K562 (cell line): ENCODE data around the gene C10orf71. TPM values are rescaled to one million over a fixed set of nuclear protein-coding genes. Genes with fewer than 3 reads are reported as not detected.

Experiments used
- CCAR2 ChIP-seq: fragments of 200-400 bp; formaldehyde crosslinking; IDR thresholded peaks from 2 replicates; pipeline ENCODE4 v1.6.1; 2017; ENCODE audit warnings: mild to moderate bottlenecking, low read depth, low read length
- CHD1 ChIP-seq: fragments of 200-600 bp; sonication (generic); IDR thresholded peaks from one replicate; pipeline ENCODE4 v1.6.1; 2012; ENCODE audit warnings: mild to moderate bottlenecking, moderate library complexity, low read length, inconsistent platforms
- ELF4 ChIP-seq: fragments of 450-650 bp; formaldehyde crosslinking; IDR thresholded peaks from 2 replicates; pipeline ENCODE4 v1.4.0; 2022; ENCODE audit warnings: missing genetic modification characterization
- KAT7 ChIP-seq: sonication (generic); formaldehyde crosslinking; IDR thresholded peaks from 2 replicates; pipeline ENCODE4 v1.8.0; 2022; ENCODE audit warnings: missing genetic modification reagents, mild to moderate bottlenecking, borderline replicate concordance
- RB1 ChIP-seq: fragments of 450-650 bp; IDR thresholded peaks from 2 replicates; pipeline ENCODE4 v1.6.1; 2017; ENCODE audit warnings: low read depth, mild to moderate bottlenecking
- ZNF165 ChIP-seq: fragments of 250-450 bp; sonication (Bioruptor Pico); IDR thresholded peaks from 2 replicates; pipeline ENCODE4 v1.4.0; 2020; ENCODE audit warnings: borderline replicate concordance
- ZNF197 ChIP-seq: fragments of 200-800 bp; sonication (Bioruptor generic); IDR thresholded peaks from 2 replicates; pipeline ENCODE4 v1.6.1; 2016; ENCODE audit warnings: low read depth, missing genetic modification characterization, missing compliant biosample characterization
- polyA plus RNA-seq, 8 experiments: library from polyadenylated mRNA; depleted of rRNA in 4 of 8; stranded (reverse) in 5 of 8; unstranded in 3 of 8; fragments of >200 nt; fragmentation: Nextera tagmentation in 2 of 8; fragmentation: Illumina TruSeq in 1 of 8; extraction: Ambion mirVana in 2 of 8; extraction: Trizol in 1 of 8; gene quantifications; 2 replicates each; pipeline versions ENCODE4 v1.2.1 to v1.2.3, GENCODE V29; 2011 to 2014; ENCODE audit warnings: inconsistent platforms in 1 of 8, missing spikeins in 1 of 8
- total RNA-seq, 7 experiments: library from RNA; depleted of rRNA in 6 of 7; stranded (reverse); fragments of >200 nt in 6 of 7; fragmentation: Illumina TruSeq in 2 of 7; extraction: Trizol in 2 of 7; gene quantifications; 2 replicates each; pipeline versions ENCODE4 v1.2.1 to v1.2.3, GENCODE V29; 2011 to 2021; ENCODE audit warnings: low replicate concordance in 1 of 7
- TF ChIP-seq, protein P1 (sequence below), 2 experiments: fragments of 450-650 bp; formaldehyde crosslinking in 1 of 2; IDR thresholded peaks; 2 replicates each; pipeline versions ENCODE4 v1.4.0 to v1.6.1; 2014 to 2020; ENCODE audit warnings: mild to moderate bottlenecking in 2 of 2, borderline replicate concordance in 1 of 2, low read depth in 1 of 2
- TF ChIP-seq, protein P2 (sequence below): sonication (generic); formaldehyde crosslinking; IDR thresholded peaks from 2 replicates; pipeline ENCODE4 v1.8.1; 2023; ENCODE audit warnings: mild to moderate bottlenecking, missing genetic modification reagents
- TF ChIP-seq, protein P3 (sequence below): fragments of 450-650 bp; IDR thresholded peaks from 2 replicates; pipeline ENCODE4 v1.6.1; 2016; ENCODE audit warnings: borderline replicate concordance
- TF ChIP-seq, protein P4 (sequence below): fragments of 250-450 bp; sonication (Bioruptor Pico); IDR thresholded peaks from 2 replicates; pipeline ENCODE4 v1.8.0; 2021; ENCODE audit warnings: mild to moderate bottlenecking, moderate library complexity

The C10orf71 gene
- total and polyA plus RNA-seq, 9 of the 15 experiments (the other 6 are each of a cell fraction or from before 2014, with no cell fraction given), result 0.06 to 4.5 (median 1.3) TPM

DNA sequence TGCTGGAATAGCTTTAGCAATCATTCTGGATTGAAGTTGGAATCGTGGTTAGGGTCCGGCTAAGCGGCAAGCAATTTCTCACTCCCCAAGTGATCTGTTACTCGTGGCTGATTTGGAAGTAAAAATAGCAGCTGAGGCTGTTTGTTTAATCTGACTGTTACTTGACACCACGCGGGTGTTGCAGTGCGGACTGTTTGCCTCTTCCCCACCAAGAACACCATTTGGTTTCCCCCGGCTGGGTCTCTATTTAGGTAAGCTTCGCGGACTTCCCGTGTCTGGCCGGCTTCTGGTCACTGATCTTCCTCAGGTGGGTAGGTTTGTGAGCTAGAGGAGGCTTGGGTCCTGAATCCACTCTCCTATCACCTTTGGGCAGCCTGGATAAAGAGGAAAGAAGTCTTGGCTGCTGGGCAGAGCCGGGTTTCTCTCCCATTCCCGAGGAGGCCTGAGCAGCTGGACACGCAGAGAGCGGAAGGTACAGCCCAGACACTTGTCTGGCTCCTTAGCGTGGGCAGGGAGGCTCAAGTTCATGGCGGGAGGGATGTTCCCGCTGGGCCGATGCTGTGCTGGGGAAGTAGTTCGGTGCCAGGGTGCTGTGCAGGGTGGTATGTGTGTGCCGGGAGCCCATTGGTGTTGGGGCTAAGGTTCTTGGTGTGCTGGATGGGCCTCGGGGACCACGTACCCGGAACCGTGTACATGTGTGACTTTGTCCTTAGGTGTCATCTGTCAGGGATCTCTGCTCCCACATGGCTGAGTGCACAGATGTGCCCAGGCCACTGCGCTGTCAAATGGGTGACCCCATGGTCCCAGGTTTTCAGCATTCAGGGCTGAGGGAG, at the start of gene C10orf71 (continued):
- TF ChIP-seq, protein P1, sequence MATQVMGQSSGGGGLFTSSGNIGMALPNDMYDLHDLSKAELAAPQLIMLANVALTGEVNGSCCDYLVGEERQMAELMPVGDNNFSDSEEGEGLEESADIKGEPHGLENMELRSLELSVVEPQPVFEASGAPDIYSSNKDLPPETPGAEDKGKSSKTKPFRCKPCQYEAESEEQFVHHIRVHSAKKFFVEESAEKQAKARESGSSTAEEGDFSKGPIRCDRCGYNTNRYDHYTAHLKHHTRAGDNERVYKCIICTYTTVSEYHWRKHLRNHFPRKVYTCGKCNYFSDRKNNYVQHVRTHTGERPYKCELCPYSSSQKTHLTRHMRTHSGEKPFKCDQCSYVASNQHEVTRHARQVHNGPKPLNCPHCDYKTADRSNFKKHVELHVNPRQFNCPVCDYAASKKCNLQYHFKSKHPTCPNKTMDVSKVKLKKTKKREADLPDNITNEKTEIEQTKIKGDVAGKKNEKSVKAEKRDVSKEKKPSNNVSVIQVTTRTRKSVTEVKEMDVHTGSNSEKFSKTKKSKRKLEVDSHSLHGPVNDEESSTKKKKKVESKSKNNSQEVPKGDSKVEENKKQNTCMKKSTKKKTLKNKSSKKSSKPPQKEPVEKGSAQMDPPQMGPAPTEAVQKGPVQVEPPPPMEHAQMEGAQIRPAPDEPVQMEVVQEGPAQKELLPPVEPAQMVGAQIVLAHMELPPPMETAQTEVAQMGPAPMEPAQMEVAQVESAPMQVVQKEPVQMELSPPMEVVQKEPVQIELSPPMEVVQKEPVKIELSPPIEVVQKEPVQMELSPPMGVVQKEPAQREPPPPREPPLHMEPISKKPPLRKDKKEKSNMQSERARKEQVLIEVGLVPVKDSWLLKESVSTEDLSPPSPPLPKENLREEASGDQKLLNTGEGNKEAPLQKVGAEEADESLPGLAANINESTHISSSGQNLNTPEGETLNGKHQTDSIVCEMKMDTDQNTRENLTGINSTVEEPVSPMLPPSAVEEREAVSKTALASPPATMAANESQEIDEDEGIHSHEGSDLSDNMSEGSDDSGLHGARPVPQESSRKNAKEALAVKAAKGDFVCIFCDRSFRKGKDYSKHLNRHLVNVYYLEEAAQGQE (IDR thresholded peaks at IDR 0.05; ENCODE audit: borderline replicate concordance), result no peak
- TF ChIP-seq, protein P1 (CRISPR knock-in tag; IDR thresholded peaks at IDR 0.05; ENCODE audit: low read depth), result 0 out of 2 replicates have a peak, but pooled peaks have one; percentile 11
- TF ChIP-seq KAT7 (CRISPR knock-in tag) (0 out of 2 replicates have a peak, but pooled peaks have one; percentile 48), ZNF197 (CRISPR knock-in tag) (peak; percentile 64; the same call in 1 of the 2 replicates), ZNF165 (CRISPR knock-in tag) (0 out of 2 replicates have a peak, but pooled peaks have one; percentile 36), CHD1 (peak; percentile 42), RB1 (no peak), CCAR2 (no peak), ELF4 (CRISPR knock-in tag) (peak; percentile 86)
- TF ChIP-seq, protein P2, sequence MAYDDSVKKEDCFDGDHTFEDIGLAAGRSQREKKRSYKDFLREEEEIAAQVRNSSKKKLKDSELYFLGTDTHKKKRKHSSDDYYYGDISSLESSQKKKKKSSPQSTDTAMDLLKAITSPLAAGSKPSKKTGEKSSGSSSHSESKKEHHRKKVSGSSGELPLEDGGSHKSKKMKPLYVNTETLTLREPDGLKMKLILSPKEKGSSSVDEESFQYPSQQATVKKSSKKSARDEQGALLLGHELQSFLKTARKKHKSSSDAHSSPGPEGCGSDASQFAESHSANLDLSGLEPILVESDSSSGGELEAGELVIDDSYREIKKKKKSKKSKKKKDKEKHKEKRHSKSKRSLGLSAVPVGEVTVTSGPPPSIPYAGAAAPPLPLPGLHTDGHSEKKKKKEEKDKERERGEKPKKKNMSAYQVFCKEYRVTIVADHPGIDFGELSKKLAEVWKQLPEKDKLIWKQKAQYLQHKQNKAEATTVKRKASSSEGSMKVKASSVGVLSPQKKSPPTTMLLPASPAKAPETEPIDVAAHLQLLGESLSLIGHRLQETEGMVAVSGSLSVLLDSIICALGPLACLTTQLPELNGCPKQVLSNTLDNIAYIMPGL, result 0 out of 2 replicates have a peak, but pooled peaks have one; percentile 38
- TF ChIP-seq, protein P3, sequence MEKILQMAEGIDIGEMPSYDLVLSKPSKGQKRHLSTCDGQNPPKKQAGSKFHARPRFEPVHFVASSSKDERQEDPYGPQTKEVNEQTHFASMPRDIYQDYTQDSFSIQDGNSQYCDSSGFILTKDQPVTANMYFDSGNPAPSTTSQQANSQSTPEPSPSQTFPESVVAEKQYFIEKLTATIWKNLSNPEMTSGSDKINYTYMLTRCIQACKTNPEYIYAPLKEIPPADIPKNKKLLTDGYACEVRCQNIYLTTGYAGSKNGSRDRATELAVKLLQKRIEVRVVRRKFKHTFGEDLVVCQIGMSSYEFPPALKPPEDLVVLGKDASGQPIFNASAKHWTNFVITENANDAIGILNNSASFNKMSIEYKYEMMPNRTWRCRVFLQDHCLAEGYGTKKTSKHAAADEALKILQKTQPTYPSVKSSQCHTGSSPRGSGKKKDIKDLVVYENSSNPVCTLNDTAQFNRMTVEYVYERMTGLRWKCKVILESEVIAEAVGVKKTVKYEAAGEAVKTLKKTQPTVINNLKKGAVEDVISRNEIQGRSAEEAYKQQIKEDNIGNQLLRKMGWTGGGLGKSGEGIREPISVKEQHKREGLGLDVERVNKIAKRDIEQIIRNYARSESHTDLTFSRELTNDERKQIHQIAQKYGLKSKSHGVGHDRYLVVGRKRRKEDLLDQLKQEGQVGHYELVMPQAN, result peak; percentile 67; the same call in 1 of the 2 replicates
- TF ChIP-seq, protein P4, sequence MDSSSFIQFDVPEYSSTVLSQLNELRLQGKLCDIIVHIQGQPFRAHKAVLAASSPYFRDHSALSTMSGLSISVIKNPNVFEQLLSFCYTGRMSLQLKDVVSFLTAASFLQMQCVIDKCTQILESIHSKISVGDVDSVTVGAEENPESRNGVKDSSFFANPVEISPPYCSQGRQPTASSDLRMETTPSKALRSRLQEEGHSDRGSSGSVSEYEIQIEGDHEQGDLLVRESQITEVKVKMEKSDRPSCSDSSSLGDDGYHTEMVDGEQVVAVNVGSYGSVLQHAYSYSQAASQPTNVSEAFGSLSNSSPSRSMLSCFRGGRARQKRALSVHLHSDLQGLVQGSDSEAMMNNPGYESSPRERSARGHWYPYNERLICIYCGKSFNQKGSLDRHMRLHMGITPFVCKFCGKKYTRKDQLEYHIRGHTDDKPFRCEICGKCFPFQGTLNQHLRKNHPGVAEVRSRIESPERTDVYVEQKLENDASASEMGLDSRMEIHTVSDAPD (CRISPR knock-in tag), result no peak
